Osteocyte (in vitro differentiated cells): Measurements from ENCODE around the gene LMF2. TPM values are rescaled to one million over a fixed set of nuclear protein-coding genes. Genes with fewer than 3 reads are reported as not detected.
A peak's percentile ranks its signal among the peaks of the same experiment; 100 is the strongest.

Source experiments
- DNase-seq: peaks from one replicate; pipeline ENCODE4 v3.0.0; 2021; ENCODE audit warnings: mixed read lengths; ENCODE audit not compliant: unreplicated experiment; ENCODE audit errors: extremely low spot score
- H3K27ac Mint-ChIP-seq: one replicate; pipeline ENCODE4 v1.8.0; 2021; ENCODE audit warnings: mild to moderate bottlenecking, mixed read lengths; ENCODE audit not compliant: unreplicated experiment
- H3K27me3 Mint-ChIP-seq: one replicate; pipeline ENCODE4 v1.8.0; 2021; ENCODE audit warnings: mixed read lengths; ENCODE audit not compliant: unreplicated experiment
- H3K36me3 Mint-ChIP-seq: one replicate; pipeline ENCODE4 v1.8.0; 2021; ENCODE audit warnings: mixed read lengths; ENCODE audit not compliant: unreplicated experiment
- H3K4me1 Mint-ChIP-seq: one replicate; pipeline ENCODE4 v1.8.0; 2021; ENCODE audit warnings: mixed read lengths; ENCODE audit not compliant: unreplicated experiment
- H3K4me3 Mint-ChIP-seq: one replicate; pipeline ENCODE4 v1.8.0; 2021; ENCODE audit warnings: mild to moderate bottlenecking, moderate library complexity, mixed read lengths; ENCODE audit not compliant: unreplicated experiment
- H3K9me3 Mint-ChIP-seq: one replicate; pipeline ENCODE4 v1.8.0; 2021; ENCODE audit warnings: mixed read lengths; ENCODE audit not compliant: unreplicated experiment
- CTCF ChIP-seq: fragments of 200-600 bp; sonication (generic); IDR thresholded peaks from 2 replicates; pipeline ENCODE4 v1.5.0; 2021; ENCODE audit warnings: antibody characterized with exemption, mild to moderate bottlenecking, moderate library complexity
- total RNA-seq: library from RNA; stranded (reverse); gene quantifications from 2 replicates; pipeline ENCODE4 v1.2.1, GENCODE V29; 2021

LMF2 gene
- total RNA-seq, 1 donor from 2014 or later: 107 TPM

DNA sequence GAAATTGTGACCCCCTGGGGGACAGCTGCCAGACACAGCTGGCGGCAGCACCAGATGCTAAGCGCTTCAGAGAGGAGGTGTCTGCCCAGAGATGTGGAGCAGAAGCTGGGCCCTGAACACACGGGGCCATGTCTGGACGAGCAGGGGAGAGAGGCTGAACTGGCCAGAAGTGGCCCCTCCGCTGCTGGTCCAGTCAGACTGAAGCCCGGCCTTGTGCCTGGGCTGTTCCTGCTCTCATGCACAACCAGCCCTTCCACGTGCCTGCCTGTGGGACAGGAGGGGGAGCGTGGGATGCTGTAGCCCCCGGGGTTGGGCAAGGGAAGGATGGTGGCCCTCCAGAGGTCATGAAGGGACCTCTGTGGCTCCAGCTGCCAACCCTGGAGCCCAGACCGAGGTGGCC lies 24.4 kb downstream of the LMF2 start:
- peaks cover 12% of the 10 kb centered on the region for H3K4me1 Mint-ChIP-seq
- TF ChIP-seq CTCF: no peak
- H3K27ac Mint-ChIP-seq: no peak overlapping the region
- H3K36me3 Mint-ChIP-seq: peaks cover 2% of the 10 kb centered on the region
- DNase-seq: no peak
- H3K4me3 Mint-ChIP-seq: peak overlapping the region; percentile 6
- peaks cover 9% of the 10 kb centered on the region for H3K27me3 Mint-ChIP-seq
- H3K9me3 Mint-ChIP-seq: no peaks in the 10 kb centered on the region

GRCh38 chr22:50482107-50483074 lies 25.1 kb downstream of the LMF2 start:
- H3K27ac Mint-ChIP-seq: no peak overlapping the region
- no peak for DNase-seq
- peak overlapping the region; percentile 78 for H3K4me3 Mint-ChIP-seq
- no peak for TF ChIP-seq CTCF
- peaks cover 2% of the 10 kb centered on the region for H3K36me3 Mint-ChIP-seq
- H3K4me1 Mint-ChIP-seq: peaks cover 12% of the 10 kb centered on the region
- H3K9me3 Mint-ChIP-seq: no peaks in the 10 kb centered on the region
- peaks cover 9% of the 10 kb centered on the region for H3K27me3 Mint-ChIP-seq

DNA sequence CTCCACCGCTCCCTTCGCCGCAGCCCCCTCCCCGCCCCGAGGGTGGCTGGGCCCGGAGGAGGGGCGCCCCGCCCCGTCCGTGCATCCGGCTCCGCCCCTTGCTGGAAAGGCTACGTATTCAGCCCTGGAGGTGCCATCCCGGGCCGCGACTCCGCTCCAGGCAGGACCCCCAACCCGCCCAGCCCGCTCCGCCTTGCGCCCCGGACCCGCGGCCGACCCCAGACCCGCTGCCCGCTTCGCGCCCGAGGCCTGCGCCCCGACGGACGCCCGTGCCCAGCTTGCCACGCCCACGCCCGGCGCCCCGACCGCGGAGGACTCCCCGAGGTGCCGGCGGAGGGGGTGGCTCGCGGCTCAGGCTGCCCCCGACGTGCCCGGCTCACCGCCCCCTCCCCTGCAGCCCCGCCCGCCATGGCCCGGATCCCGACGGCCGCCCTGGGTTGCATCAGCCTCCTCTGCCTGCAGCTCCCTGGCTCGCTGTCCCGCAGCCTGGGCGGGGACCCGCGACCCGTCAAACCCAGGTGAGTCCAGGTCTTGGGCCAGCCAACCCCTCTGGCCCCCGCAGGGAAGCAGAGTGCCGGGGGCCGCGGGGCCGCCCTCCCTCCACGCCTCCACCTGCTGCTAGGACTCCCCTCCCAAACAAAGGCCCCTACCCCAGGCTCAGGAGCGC lies 25.9 kb downstream of the LMF2 start, which contains the start of gene ADM2:
ADM2 (plus strand) TSS at position 104 of the 667 bp plus-strand sequence; CDS start at position 409, 305 bp downstream.
- Mint-ChIP-seq H3K27me3 (peaks cover 9% of the 10 kb centered on the region), H3K27ac (peak within 1 kb of the TSS; percentile 27), H3K4me3 (peak within 1 kb of the TSS; percentile 78), H3K4me1 (peaks cover 9% of the 10 kb centered on the region), H3K9me3 (no peaks in the 10 kb centered on the region), H3K36me3 (peaks cover 2% of the 10 kb centered on the region)
- DNase-seq: no peak
- TF ChIP-seq CTCF: no peak

DNA sequence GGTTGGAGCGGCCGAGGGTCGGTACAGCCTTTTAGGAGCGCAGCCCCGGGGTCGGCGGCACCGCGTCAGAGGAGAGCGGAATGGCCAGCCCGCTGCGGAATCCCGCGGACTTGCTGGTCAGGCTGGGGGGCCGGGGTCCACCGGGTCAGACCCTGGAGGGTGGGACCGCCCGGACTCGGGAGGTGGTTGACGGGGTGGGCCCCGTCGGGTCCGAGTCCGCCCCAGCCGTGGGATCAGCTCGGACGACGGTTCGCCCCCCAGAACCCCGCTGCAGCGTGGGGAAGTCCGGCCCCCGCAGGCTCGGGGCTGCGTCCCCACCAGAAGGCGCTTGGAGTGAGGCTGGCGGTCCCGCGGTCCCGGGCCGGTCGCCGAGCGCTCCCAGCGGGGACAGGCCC lies 26.5 kb downstream of the LMF2 start:
- Mint-ChIP-seq H3K36me3 (peaks cover 2% of the 10 kb centered on the region), H3K27me3 (peaks cover 9% of the 10 kb centered on the region)

More for the DNA sequence above, 26.5 kb downstream of the LMF2 start:
- H3K4me3 Mint-ChIP-seq: peak overlapping the region; percentile 66
- H3K27ac Mint-ChIP-seq: no peak overlapping the region
- H3K9me3 Mint-ChIP-seq: no peaks in the 10 kb centered on the region
- no peak for DNase-seq
- H3K4me1 Mint-ChIP-seq: peaks cover 4% of the 10 kb centered on the region
- TF ChIP-seq CTCF: no peak
